ENCODE measurements around the gene G3BP1. TPM values are rescaled to one million over a fixed set of nuclear protein-coding genes. Genes with fewer than 3 reads are reported as not detected.

Gene G3BP1
- total RNA-seq, 4 donors from 2014 or later, result 65.7 to 117 (median 91.0) TPM

DNA sequence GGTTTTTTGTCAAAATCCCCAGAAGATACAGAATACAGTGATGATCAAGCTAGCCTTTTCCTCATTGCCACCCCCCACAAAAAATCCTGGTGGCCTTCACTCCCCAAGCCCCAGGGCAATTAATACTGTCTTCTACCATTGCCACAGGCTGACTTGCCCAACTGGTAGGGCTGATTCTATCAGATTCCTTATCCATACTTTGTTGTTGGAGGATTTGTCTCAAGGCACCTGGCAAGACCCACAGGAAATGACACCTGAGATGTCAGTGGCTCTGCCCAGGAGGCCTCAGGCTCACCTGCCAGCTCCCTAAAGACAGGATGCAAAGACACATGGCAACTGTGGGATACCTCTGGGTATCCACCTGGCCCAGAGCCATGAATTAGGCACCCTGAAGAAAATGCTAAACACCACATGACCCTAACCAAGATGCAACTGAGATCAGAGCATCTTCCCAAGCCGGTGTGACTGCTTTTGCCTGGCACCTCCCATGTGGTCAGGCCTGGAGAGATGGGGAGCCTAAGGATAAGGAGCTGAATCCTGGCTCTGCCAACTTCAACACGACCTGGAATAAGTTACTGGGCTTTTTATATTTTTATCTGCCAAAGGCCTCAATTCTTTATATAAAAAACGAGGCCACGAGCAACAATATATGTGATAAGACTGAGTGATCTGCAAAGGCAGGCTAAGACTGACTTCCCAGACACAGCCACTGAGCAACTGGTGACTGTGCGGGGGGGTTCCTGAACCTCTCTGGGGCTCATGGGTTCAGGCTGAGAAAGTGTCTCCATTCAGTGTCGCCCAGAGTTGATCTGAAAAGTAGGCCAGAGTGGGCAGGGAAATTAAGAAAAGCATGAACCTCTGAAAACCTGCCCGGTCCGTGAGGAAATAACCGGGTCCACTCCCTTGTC lies 14.3 kb upstream of the G3BP1 start:
- no peak for TF ChIP-seq CTCF (IDR thresholded peaks at IDR 0.05; ENCODE audit: low read depth)

GRCh38 chr5:151758141-151758429 lies 13.7 kb upstream of the G3BP1 start:
- TF ChIP-seq CTCF (IDR thresholded peaks at IDR 0.05; ENCODE audit: low read depth), result no peak

GRCh38 chr5:151758430-151759241 lies 13.1 kb upstream of the G3BP1 start, which contains the start of gene ATOX1:
TSS of gene ATOX1 (minus strand) at chr5:151758631. CDS start at chr5:151758551, 80 bp downstream.
- no peak for TF ChIP-seq CTCF (IDR thresholded peaks at IDR 0.05; ENCODE audit: low read depth)

DNA sequence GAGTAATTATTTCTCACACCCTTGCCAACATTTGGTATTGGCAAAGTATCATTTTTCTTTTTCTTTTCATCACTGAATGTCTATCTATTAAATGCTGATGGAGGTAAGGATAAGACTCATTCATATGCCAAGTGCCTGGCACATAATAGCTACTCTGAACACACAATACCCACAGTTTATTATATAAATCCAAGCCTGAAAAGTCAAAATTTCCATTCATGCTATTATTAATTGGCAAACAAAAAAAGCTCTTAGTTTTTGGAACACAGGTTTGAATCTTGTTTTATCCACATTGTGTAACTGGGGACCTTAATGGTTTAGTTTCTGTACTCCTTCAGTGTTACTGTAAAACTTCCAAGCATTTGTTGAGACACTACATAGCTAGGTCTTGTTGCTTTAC lies 7.0 kb upstream of the G3BP1 start:
- no peak for TF ChIP-seq CTCF (IDR thresholded peaks at IDR 0.05; ENCODE audit: low read depth)

DNA sequence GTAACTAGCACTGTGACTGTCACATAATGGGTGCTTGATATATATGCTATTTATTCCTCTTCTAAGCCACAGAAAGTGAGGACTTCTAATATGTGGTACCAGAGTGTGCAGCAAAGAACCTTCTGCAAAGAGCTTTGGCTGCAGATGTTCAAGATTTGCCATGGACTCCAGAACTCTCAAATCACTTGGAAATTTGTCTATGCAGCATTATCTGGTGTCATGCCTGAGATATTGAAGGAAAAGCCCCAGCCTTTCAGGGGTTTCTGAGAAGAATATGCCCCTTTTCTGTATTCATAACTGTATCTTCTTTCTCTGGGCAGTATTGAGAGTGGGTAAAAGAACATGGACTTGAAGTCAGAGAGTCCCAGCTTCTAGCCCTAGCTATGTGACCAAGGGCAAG lies 4.8 kb upstream of the G3BP1 start:
- TF ChIP-seq CTCF (IDR thresholded peaks at IDR 0.05; ENCODE audit: low read depth), result no peak

GRCh38 chr5:151770383-151771258 lies 1.1 kb upstream of the G3BP1 start:
- TF ChIP-seq CTCF (IDR thresholded peaks at IDR 0.05; ENCODE audit: low read depth), result no peak

All from subcutaneous adipose tissue (tissue), 4 donors.